HG03442 (cell line): ENCODE data around the gene PPP4R2.
"Not testable (repeated sequence)": the region's sequence is repeated elsewhere in the genome, so short reads cannot be mapped to it uniquely, and the experiment has no call there.

Experiments
- ATAC-seq: cut with Tn5 transposase; IDR thresholded peaks from one replicate; pipeline ENCODE4 v1.9.1; 2021; ENCODE audit warnings: mild to moderate bottlenecking, moderate library complexity; ENCODE audit not compliant: unreplicated experiment

Gene PPP4R2

DNA sequence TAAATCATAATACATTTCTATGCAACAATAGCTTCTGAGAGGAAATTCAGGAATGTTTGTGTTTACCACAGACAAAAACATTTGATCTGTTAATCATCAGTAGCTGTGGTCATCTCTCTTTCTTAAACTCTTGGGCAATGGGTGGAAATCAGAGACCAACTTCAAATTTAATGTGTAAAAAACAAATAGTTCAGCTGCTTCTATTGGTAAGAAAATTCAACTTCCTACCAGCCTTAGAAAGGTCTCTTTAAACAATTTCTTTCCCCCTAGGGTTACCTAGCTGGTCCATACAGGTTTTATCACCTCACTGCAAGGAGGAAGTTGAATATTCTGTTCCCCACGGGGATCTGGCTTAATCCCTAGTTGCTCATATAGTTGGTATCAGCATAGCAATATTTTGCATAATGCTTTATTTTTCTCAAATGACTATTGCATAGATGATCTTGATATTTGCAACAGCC, 20.3 kb upstream of the PPP4R2 start:
- no peak for ATAC-seq

DNA sequence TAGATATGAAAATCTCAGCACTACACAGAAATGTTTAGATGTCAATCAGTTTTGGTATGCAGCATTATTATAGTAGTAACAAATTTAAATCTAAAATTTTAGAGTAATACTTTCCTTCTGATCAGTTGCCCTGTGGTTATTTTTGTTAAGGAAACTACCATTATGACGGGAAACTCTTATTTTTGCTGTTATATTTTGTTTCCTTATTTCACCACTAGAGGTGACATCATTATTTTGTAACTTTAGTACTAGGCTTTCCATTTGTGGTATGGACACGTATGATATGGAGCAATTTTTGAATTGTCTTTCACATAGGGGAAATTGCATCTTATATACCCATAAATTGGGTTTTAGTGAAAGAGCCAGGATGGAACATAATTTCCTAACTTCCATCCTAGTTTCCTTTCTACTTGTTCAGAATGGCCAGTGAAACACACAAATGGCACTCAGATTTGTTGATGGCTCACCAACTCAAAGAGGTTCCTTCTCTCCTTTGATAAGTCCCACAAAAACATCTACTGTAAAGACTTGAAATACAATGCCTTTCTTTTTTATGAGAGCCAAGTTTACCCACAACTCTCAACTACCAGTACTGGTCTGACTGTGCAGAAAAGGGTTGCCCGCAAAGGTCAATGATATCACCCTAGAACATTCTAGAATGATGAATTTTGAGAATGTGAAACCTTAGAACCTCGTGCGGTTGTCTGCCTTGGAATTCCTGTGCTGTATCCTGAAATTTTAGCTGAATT, 19.4 kb upstream of the PPP4R2 start:
- peak; percentile 78 for ATAC-seq

DNA sequence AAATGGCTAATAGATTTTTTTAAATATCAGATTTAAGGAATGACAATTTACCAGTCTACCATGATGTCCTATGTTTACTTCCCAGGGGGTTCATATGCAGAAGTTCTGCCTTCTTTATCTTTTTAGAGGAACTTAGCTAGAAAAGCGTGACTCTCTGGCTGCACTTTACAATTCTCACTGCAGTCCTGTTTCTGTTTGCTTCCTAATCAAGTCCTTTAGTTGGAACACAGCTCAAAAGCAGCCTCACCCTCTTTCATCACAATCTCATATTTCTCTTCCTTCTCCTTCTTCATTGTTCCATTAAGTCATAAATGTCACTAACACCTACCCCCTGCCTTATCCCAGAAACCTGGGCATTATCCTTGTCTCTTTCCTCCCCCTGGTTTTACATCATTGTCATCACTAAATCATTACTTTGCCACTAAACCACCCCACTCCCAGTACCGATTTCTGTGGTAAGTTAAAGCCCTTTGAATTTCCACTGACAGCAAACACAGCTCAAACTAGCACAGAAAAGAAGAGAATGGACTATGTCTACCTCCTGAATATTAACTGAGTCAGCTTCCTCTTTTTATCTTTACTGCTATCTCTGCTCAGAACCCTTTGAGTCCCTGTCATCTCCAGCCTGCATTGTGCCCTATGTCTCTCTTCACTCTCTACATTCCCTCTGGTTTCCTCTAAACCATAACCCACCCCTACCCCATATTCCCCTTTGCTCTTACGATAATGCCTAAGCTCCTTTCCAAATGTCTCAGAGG, 13.8 kb upstream of the PPP4R2 start:
- ATAC-seq = no peak

DNA sequence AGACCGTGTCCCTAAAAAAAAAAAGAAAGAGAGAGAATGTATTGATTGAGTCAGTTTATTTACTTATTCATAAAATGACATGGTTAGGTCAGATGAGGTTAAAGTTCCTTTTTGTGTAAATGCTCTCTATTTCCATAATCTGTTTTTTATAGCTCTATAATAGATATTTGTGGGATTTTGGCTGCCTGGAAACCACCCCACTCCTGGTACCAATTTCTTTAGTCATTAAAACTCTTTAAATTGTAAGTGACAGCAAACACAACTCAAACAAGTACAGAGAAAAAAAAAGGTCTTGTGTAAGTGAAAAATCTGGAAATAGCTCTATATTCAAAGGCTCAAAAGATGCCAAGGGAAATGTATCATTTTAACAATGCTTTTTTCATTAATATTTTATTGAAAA, 11.0 kb upstream of the PPP4R2 start:
- ATAC-seq = no peak

DNA sequence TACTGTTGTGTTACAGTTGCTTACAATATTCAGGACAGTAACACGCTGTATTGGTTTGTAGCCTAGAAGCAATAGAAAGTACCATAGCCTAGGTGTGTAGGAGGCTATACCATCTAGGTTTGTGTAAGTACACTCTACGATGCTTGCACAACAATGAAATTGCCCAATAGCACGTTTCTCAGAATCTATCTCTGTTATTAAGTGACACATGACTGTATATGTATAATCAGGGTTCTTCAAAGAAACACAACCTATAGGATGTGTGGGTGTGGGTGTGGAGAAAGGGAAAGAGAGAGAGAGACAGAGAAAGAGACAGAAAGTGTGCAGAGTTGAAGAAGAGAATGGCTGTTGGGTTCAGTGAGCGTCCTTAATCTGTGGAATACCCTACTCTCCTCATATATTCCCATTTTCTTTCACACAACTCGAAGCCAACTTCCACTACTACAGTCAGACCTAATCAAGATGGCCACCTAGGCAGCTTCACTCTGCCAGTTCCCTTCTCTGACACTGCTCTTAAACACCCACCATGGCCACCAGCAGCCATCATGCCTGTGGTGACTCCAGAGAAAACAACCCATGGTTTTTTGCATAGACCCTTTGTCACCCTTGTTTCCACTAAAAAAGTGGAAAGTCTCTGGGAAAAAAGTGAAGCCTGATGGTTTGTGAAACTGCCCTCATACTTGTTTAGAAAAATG, 5.8 kb upstream of the PPP4R2 start:
- no peak for ATAC-seq

DNA sequence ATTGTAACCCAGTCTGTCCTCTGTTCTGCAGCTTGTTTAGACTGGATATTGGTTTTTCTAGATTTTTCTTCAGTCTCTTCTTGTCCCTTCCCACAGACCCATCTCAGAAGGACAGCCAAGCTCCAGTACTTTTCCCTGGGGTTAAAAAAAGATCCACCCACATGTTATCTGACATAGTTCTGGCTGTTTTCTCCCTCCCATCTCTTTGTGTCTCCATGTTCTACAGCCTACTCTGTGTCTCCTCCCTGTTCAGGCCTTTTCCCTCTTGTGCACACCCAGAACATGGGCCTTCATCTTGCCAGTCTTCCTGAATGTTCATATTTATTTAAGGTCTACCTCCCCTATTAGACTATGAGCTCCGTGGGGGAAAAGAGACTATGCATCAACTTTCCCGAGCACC, 5.1 kb upstream of the PPP4R2 start:
- no peak for ATAC-seq

DNA sequence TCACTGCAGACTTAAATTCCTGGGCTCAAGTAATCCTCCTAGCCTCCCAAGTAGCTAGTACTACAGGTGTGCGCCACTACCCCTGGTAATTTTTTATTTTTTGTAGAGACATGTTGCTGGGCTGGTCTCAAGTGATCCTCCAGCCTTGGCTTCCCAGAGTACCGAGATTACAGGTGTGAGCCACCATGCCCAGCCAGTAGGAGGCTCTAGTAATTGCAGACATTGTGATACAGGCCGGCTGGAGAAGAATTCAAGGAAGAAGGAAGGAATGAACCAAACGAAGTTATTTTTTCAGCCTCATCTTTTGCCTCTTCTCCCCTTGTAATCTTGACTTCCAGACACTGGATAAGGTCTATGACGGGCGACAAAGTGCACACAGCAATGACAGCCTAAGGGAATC, 3.2 kb upstream of the PPP4R2 start:
- no peak for ATAC-seq

DNA sequence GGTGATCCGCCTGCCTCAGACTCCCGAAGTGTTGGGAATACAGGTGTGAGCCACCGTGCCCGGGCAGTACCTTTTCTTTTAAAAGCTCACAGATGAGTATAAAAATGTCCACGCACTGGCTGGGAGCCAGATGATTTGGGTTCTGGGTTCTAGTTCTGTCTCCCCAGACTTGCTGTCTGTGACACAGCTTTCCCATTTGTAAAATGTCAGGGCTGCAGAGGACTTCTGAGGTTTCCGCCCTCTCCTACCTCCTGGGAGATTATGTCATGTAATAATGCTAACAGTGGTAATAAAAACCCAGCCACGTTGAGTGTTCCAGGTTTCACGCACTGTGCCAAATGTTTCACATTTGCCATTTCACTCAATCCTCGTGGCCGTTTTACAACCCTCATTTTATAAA, 1.3 kb upstream of the PPP4R2 start:
- no peak for ATAC-seq

DNA sequence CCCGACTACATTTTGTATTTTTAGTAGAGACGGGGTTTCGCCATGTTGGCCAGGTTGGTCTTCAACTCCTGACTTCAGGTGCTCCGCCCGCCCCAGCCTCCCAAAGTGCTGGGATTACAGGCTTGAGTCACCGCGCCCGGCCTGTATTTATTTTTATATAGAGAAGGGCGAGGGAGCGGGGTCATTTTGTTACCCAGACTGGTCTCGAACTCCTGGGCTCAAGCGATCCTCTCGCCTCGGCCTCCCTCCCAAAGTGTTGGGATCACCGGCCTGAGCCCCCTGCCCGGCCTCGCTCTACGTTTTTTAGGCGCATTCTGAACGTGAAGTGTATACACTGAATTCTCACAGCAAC, 514 bp upstream of the PPP4R2 start:
- ATAC-seq = no peak

DNA sequence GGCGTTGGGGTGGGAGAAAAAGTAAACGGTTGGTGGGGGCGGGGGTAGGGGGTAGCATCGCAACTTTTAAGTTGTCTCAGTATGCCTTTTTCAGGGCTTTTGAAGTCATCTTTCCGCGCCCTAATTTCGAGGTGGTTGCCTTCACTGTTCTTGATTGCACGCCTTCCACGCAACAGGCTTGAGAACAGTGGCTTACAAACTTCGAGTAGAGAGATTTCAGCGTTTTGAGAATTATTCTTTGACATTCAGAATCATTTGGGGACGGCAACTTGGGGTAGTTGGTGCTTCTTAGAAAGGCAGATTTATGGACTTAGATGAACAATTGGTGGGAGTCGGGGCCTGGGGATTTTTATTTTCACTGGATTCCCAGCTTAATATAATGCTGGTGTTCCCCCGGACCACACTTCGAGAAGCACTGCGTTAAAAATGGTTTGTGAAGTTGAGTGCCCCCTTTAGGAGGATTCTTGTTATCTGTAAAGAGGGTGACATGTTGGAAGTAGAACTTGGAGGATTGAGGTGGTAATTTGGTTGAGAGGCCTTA, 880 bp downstream of the PPP4R2 start:
- no peak for ATAC-seq

DNA sequence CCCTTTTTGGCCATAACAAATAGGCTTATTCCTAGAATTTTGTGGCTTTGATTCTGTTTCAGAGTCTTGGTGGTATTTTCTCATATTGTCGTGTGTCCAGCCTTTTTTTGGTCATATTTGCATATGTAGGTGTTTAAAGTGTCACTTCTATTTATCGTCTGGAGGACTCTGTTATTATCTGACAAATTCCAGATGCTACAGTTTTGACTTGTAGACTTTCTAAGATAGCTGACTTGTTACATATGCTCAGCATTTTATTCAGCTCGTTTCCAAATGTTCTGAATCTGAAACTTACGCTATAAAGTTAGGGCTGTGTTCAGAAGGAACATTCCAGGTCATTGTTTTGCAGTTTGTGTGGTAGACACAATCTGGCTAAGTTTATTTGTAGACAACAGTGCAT, 1.9 kb downstream of the PPP4R2 start:
- no peak for ATAC-seq

DNA sequence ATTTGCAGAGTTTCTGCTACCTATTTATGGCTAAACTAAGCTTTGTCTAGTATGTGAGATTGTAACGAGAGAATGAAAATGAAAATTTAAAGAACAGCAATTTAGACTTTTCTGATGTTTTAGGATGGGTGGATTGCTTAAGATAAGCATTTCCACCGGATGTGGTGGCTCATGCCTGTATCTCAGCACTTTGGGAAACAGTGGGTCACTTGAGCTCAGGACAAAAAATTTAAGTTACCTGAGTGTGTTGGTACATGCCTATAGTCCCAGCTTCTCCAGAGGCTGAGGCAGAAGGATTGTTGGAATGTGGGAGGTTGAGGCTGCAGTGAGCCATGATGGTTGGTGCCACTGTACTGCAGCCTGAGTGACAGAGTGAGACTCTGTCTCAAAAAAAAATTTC, 3.3 kb downstream of the PPP4R2 start:
- ATAC-seq = no peak

DNA sequence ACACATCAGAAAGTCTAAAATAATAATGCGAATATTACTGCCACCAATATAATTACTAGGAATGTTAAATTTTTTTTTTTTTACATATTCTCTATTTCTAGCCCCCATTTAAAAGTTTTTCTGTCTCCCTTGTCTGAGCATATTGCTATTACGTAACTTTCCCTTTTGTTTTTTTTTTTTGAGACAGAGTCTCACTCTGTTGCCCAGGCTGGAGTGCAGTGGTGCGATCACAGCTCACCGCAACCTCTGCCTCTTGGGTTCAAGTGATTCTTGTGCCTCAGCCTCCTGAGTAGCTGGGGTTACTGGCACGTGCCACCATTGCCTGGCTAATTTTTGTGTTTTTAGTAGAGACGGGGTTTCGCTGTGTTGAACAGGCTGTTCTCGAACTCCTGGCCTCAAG, 6.4 kb downstream of the PPP4R2 start:
- not testable (repeated sequence) for ATAC-seq

DNA sequence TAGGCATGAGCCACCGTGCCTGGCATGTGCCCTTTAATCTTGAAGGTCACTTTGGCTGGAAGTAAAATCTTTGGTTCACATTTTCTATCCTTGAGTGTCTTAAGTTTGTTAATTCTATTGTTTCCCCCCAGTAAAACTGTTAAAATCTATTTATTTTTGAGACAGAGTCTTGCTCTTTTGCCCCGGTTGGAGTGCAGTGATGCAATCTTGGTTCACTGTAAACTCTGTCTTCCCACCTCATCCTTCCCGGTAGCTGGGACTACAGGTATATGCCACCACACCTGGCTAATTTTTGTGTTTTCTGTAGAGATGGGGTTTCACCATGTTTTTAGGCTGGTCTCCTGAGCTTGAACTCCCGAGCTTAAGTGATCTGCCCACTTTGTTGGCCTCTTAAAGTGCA, 7.7 kb downstream of the PPP4R2 start:
- no peak for ATAC-seq

DNA sequence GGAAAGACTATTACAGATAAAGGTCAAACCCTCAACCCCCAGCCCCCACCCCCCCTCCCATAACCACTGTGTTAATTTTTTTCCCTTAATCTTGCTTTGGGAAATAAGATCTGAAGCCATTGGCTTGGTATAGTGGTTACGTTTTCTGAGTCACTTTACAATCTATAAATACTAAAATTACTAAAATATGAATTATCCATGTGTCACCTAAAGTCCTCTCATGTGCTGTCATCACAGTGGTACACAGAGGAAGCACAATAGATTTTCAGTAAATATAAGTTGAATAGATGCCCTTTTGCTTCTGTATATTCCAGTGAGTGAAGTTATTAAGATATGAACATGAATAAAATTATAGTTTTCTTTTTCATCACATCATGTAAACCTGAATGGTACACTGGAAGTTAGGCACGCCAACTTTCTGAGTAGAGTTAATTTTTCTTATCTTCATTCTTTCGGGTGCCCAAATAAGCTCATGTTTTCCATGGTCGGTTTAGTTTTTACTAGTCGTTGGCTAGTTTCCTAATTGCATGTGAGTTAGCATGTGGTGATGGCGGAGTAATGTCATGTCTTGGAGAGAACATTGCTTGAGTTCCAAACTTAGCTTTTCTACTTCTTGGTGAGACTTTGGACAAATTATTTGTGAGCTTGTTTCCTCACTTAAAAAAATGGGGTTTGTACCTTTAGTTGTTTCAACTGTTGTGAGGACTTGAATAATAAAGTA, 11.5 kb downstream of the PPP4R2 start:
- no peak for ATAC-seq

DNA sequence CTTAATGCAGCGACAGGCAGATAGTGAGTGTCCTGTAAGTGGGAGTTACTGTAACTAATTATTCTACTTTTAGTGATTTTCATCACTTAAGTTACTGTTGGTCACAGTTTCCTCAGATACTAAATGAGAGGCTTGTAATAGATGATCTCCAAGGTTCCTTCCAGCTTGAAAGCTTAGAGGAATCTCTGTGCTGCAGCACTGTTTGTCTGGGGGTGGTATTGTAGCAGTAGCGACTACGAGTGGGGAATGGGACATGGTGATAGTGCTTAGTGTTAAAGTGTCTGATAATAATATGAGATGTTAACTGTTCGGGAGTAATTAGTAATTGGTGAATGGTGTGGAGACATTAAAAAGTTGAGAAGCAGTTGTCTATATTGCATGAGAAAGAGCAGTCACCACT, 12.4 kb downstream of the PPP4R2 start:
- ATAC-seq = no peak

DNA sequence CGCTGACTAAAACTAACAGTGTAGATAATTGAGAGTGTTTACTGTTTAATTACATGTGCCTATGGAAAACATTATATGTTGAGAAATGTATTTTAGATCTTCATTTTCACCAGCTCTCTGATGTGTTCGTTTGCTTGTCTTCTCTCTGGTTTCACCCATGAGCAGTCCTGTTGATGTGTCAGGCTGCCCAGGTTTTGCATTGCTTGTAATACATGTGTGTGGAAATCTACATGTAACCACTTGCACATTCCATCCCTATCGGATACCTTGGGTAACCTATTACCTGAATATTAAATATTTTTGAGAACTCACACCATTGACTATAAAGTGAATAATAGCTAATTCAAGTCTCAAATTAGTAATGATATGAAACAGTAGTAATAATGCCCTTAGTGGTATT, 13.1 kb downstream of the PPP4R2 start:
- no peak for ATAC-seq

DNA sequence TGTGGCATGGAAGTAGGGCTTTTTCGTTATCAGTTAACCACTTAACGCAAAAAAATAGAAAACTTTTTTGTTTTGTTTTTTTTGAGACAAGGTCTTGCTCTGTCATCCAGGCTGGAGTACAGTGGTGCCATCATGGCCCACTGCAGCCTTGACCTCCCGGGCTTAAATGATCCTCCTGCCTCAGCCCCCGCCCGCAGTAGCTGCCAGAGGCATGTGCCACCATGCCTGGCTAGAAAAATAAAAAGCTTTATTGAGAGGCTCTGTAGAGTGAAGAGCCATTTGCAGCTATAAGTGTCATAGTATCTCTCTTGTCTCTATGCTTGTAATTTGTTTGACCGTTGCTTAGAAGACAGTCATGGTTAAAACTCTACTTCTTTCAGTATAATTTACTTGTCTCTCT, 13.5 kb downstream of the PPP4R2 start:
- no peak for ATAC-seq

DNA sequence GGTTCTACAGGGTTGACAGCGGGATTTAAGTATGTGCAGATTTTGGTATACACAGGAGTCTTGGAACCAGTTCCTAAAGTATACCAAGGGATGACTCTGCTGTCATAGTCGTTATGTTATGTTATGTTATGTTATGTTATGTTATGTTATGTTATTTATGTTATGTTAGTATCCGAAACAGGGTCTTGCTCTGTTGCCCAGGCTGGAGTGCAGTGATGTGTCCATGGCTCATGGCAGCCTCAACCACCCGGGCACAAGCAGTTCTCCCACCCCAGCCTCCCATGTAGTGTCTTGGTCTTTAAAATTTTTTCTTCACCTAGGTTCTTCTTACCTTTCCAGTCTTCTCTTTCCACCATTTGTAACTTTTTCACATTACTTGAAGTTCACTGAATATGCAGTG, 21.7 kb downstream of the PPP4R2 start:
- no peak for ATAC-seq

DNA sequence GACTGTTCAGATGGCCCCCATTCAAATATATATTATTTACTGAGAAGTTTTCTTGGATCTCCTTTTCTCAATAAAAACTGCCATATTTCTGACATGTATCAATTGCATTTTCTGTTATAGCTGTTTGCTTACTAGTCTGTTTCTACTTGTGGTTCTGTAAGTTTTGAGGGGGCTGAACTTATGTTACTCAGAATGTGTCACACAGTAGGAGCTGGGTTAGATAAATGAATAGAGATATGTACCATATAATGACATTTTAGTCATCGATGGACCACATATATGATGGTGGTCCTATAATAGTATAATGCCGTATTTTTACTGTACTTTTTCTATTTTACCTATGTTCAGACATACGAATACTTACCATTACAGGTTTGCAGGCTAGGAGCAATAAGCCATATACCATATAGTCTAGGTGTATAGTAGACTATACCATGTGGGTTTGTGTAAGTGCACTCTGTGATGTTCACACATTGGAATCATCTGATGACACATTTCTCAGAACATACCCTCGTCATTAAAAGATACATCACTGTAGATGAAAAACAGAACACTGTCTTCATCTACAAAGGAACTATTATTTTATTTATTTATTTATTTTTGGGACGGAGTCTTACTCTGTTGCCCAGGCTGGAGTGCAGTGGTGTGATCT, 22.3 kb downstream of the PPP4R2 start:
- ATAC-seq = no peak
